Hematopoietic multipotent progenitor cell treated with erythropoietin and hydrocortisone succinate and interleukin-3 and kit ligand, for 8 days (in vitro differentiated cells): ENCODE data around the gene PRKAG2.
A peak's percentile ranks its signal among the peaks of the same experiment; 100 is the strongest.
"Not testable (repeated sequence)": the region's sequence is repeated elsewhere in the genome, so short reads cannot be mapped to it uniquely, and the experiment has no call there.

Experiments used
- DNase-seq: peaks from one replicate; pipeline ENCODE4 v3.0.0-alpha.2; 2015

The PRKAG2 gene

DNA sequence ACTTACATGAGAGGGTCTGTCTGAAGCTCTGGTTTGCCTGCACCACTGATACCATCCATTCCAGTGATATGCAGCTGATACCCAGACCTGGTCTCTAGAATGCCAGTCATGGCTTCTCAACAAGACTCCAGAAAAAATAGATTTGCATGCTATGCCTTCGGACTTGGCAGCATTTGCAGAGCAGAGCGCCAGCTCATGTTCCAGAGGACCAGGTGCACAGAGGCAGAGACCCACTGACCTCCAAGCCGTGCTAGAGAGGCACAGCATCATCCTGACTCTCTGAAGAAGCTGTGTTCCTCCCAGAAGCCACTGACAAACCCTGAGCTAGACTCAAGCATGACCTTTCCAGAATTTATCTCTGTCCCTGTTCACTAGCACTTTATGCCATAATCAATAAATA is 6.9 kb upstream of the PRKAG2 start:
- DNase-seq = no peak

DNA sequence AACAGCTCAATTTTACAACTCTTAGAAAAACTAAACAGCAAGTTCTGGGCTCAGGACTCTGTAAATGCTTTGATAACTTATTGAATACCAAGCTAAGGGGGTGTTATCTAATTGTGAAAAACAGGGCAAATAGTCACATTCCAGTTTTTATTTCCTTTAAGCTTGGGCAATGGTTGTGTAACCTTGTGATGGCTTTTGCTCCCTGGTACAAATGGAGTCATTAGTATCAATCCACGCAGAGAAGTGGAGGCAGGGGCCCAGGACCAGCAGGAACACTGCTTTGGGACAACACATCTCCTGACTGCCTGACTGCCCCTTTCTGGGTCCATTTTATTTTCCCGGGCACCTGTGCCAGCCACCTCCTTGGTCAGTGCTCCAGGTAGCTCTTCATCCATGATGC is 5.8 kb upstream of the PRKAG2 start:
- DNase-seq = no peak

DNA sequence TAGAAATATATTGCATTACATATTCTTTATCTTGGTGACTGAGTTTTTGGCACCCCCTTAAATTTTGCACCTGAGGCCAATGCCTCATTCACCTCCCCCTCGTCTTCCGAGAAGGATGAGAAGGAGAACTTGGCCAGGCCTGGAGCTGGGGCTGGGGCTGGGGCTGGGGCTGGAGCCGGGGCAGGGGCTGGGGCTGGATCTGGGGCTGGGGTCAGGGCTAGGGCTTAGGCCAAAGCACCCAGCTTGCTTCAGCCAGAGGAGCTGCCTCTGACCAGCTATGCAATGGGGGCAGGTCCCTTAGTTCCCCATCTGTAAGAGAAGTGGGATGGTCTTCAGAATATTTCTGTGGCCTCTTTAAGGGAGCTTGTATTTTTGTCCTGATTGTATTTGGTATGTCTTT is 3.8 kb upstream of the PRKAG2 start:
- no peak for DNase-seq

- no peak for DNase-seq
These were observed 1.3 kb upstream of the PRKAG2 start for GRCh38 chr7:151877911-151878835.

DNA sequence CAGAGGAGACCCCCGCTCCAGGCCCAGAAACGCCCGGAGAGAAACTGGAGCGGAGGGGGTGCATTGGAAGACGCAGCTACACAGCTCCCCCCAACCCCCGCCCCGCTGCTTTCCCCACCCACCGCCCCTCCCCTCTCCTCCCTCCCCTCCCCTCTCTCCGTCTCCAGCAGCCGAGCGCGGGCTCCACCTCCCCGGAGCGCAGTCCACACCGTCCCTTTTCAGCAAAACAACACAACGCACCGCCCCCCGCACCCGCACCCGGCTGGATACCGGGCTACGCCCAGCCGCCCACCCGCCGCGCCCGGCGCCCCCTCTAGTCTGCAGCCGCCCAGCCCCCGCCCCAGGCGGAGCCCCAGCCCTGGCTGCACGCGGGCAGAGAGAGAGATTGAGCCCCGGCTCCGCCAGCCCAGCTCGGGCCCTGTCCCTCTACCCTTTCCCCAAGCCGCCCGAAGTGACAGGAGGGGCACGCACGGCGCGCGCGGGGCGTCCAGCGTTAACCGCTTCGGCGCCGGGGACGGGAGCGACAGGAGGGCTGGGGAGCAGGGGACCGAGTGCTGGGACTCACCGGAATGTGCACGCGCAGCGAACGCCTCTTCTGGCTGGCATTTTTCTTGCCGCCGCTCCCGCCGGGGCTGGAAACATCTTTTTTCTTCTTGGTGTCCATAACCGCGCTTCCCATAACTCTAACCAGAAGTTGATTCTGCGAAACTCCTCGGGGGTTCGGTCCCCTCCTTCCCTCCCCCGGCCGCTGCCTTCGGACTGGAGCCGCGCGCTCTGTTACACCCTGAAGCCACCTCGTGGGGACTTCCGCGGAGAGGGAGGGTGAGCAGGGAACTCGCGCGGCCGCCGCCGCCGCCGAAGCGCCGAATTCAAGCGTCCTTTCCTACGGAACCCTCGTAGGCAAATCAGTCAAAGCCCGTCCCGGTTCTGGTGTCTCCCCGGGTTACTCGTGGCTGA is 695 bp downstream of the PRKAG2 start:
- DNase-seq = peak; percentile 19

GRCh38 chr7:151874479-151874878 is 2.4 kb downstream of the PRKAG2 start:
- not testable (repeated sequence) for DNase-seq

DNA sequence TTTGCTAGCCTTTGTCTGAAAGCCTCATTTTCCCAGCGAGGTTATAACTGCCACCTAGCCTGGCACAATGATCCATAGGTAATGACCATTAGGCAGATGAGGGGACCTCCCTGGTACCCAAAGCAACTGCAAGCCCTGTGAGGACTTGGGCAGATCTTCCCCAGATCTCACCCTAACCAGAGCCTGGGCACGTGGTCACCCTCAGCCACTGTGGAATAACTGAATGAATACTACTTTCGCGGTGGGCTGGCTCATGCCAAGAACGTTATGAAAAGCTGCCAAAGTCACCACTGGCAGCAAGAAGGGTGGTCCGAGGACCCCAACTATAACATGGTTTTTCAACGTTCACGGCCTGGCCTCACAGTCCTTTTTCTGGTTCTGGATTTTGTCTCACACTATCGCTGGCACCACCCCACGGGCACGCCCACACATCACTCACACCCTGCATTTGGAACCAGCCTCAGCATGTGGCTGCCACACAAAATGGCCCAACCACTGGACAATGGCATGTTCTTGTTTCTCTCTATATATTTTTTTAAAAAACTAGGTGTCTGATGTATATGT is 3.4 kb downstream of the PRKAG2 start:
- no peak for DNase-seq

GRCh38 chr7:151872531-151873401 is 4.1 kb downstream of the PRKAG2 start:
- DNase-seq = no peak

DNA sequence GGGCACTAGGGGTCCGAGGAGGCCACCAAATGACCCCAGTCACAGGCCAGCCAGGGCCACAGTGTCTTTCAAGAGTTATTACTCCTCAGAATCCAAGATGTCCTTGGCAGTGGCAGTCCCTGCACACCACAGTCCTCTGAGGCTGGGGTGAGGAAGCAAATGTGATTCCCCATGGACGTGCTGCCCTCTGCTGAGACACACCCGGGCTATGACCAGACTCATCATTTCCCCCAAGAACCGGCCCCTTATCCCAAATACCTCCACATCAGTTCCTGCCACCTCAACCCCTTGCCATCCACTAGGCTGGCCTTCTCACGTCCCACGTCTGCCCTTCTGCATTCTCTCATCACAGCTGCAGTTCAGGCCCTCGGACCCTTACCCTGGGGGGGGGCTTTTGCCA is 5.0 kb downstream of the PRKAG2 start:
- DNase-seq = no peak

- no peak for DNase-seq
These were observed 5.7 kb downstream of the PRKAG2 start for GRCh38 chr7:151871189-151871735.

GRCh38 chr7:151869968-151870918 is 6.7 kb downstream of the PRKAG2 start:
- DNase-seq = no peak

- no peak for DNase-seq
These were observed 7.5 kb downstream of the PRKAG2 start for GRCh38 chr7:151869455-151869854.

DNA sequence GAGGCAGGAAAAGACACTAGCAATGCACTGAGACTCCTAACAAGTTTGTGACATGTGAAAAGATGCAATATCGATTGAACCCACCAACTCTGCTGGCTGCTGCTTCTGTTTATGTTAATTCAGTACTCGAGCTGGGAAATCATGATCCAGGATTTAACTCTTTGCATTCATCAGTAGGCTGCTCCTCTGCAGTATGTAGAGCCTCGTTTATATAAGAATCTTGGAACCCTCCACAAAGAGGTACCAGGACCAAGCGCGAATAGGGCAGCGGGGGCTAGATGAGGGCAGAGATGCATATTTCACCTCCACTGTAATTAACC is 7.8 kb downstream of the PRKAG2 start:
- no peak for DNase-seq

DNA sequence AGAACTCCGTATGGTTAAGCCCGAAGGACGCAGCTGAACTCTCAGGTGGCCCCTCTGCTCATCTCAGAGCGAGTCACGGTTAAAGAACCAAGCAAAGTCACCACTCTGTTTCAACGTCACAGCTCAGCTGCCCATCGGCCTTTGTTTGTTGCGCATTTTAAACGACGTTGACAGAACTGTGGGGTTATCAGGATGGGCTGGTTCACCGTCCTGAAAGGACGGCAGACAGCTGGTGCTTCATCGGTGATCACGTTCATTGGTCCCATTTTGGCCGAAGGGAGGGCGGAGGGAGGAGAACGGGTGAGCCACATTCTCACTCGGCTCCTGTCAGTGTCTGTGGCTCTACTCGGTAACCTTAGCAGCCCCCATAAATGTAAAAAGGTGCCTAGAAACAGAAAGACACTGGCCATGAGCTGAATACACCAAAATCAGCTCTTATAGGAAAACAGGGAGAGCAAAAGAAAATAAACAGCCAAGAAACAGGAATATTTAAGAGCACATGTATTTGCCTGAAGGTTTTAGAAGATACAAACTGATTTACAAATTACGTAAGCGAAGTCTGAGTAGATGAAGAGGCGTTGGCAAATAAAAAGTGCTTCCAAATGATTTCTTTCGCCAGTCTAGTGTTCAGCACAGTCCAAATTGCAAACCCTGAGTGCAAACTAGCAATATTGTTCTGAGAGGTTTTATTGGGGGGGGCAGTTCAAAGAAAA is 8.4 kb downstream of the PRKAG2 start:
- no peak for DNase-seq

DNA sequence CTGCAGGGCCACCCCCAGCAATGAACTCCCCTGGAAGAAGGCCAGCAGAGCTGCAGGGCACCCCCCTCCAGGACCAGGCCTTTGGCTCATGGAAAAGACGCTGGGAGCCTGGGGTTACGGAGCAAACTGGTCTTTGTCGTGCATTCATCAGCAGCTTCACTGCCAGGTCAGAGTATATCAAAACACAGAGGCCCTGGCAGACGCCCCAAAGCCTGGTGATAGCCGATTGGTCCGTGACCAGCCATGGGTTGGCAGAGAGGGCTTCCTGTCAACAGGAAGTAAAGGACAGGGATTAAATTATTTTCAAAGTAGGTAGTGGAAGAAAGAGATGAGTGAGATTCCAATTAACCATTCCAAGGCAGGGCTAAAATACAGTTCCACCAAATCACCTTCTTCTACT is 9.0 kb downstream of the PRKAG2 start:
- DNase-seq = no peak

- no peak for DNase-seq
These were observed 9.9 kb downstream of the PRKAG2 start for GRCh38 chr7:151866761-151867655.

DNA sequence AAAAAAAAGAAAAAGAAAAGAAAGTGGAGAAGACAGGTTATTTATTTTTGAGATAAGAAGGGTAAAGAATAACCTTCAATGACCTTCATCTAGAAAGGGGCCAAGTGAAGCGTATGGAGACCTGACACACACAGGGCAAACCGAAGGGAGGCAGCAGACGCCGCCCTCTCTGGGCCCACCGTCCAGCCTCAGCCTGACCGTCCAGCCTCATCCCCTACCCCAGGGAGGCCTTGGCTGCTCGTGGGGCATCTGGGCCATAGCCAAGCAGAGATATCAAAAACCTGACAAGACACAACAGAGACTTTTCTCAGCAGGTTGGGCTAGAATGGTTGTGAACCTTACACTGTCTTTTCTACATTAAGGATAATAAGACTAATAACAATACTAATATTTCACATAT is 10.9 kb downstream of the PRKAG2 start:
- DNase-seq = no peak

- no peak for DNase-seq
These were observed 11.7 kb downstream of the PRKAG2 start for GRCh38 chr7:151865070-151865670.

DNA sequence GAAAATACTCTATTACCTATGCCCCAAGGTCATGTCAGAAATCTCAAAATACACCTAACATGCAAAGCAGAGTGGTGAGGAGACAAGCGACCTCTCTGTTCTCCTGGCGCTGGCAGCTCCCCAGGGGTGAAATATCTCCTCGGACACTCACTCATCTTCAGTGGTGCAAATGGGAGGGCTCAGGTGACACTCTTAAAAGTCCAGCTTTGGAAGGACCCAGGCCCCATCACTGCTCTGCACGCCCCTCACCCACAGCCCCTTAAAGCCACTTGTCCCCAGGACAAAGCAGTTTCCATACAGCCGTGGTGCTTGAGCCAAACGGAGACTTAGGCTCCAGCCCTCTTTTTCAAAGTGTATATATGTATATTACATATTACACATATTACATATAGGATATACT is 12.4 kb downstream of the PRKAG2 start:
- DNase-seq = no peak
